ENCODE measurements around the gene ZBTB7A.

The ZBTB7A gene

GRCh38 chr19:4043401-4043800 lies 23.3 kb downstream of the ZBTB7A start:
- POLR2A ChIA-PET: no interaction called here
- Histone ChIP-seq H3K9me3 (ENCODE audit: control insufficient read depth, insufficient read depth, low read depth, low read length) (no peaks in the 10 kb centered on the region), H3K4me1 (ENCODE audit: control insufficient read depth, insufficient read depth, low read length) (no peaks in the 10 kb centered on the region), H3K27ac (ENCODE audit: extremely low read depth, low read depth, low read length) (no peak overlapping the region), H3K36me3 (ENCODE audit: control insufficient read depth in 2 of 2, insufficient read depth in 1 of 2, low read length in 2 of 2) (peaks cover 6 to 12% of the 10 kb centered on the region in 2 experiments; a peak in 2 of 3 replicates), H3K4me3 (ENCODE audit: low read depth, low read length) (no peak overlapping the region)
- CTCF ChIA-PET: interaction anchor here (0.6 kb wide), 1 partner anchor 1581 kb away, joined by 3 read pairs; no protein-coding TSS in a partner anchor
- TF ChIP-seq MYNN (tag by site-specific recombination; IDR thresholded peaks at IDR 0.05; ENCODE audit: borderline replicate concordance): no peak
- no peak for TF ChIP-seq RBAK (tag by site-specific recombination; IDR thresholded peaks at IDR 0.05)
- no peak for TF ChIP-seq ZEB2 (tag by site-specific recombination; IDR thresholded peaks at IDR 0.05)
- no peak for TF ChIP-seq ZNF704 (tag by site-specific recombination; IDR thresholded peaks at IDR 0.05)
- TF ChIP-seq ZNF664 (tag by site-specific recombination; IDR thresholded peaks at IDR 0.05): no peak
- TF ChIP-seq WT1 (tag by site-specific recombination; IDR thresholded peaks at IDR 0.05): no peak

- Histone ChIP-seq H3K9me3 (ENCODE audit: control insufficient read depth, insufficient read depth, low read depth, low read length) (no peaks in the 10 kb centered on the region), H3K4me1 (ENCODE audit: control insufficient read depth, insufficient read depth, low read length) (no peaks in the 10 kb centered on the region), H3K36me3 (ENCODE audit: control insufficient read depth in 2 of 2, insufficient read depth in 1 of 2, low read length in 2 of 2) (peaks cover 5 to 8% of the 10 kb centered on the region in 2 experiments; a peak in 2 of 3 replicates), H3K4me3 (ENCODE audit: low read depth, low read length) (no peak overlapping the region), H3K27ac (ENCODE audit: extremely low read depth, low read depth, low read length) (no peak overlapping the region)
- POLR2A ChIA-PET: no interaction called here
- TF ChIP-seq GLIS1 (tag by site-specific recombination; IDR thresholded peaks at IDR 0.05) (peak; percentile 25; the same call in 1 of the 2 replicates), ZNF530 (tag by site-specific recombination; IDR thresholded peaks at IDR 0.05; ENCODE audit: low read depth) (no peak), HIC1 (tag by site-specific recombination; IDR thresholded peaks at IDR 0.05) (peak; percentile 66)
- CTCF ChIA-PET: no interaction called here
These were observed 24.0 kb downstream of the ZBTB7A start for GRCh38 chr19:4042731-4043082.

DNA sequence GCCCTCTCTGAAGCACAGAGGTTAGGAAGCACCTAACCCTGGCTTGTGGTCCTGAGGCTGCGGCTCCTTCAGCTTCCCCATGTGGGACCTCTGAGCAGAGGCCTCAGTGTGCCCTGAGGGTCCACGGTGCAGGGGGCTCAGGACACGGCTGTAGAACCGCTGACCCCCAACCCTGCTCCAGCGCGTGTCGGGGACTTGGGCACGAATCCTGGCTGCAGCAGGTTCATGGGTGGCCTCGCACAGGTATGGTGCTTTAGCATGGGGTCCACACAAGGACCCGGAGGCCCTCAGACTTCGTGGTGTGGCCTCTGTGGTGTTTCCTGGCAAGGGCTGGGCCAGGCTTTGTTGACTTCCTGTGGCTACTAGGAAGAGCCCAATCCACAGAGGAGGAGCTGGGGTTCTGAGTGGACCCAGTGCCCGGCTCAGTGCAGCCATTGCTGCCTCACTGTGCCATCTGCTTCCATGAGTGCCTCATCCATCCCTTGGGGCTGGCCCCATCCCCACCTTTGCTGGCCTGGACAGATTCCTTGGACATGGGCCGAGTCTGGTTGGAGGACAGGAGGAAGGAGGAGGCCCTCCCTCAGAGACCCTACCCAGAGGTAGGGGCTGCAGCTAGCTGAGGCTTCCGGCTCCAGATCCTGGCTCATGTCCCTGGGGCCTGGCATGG lies 24.5 kb downstream of the ZBTB7A start:
- ChIA-PET POLR2A (no interaction called here), CTCF (no interaction called here)
- no peaks in the 10 kb centered on the region for H3K4me1 ChIP-seq (ENCODE audit: control insufficient read depth, insufficient read depth, low read length)
- no peaks in the 10 kb centered on the region for H3K9me3 ChIP-seq (ENCODE audit: control insufficient read depth, insufficient read depth, low read depth, low read length)
- H3K4me3 ChIP-seq (ENCODE audit: low read depth, low read length): no peak overlapping the region
- peaks cover 5 to 13% of the 10 kb centered on the region in 2 experiments; a peak in 2 of 3 replicates for H3K36me3 ChIP-seq (ENCODE audit: control insufficient read depth in 2 of 2, insufficient read depth in 1 of 2, low read length in 2 of 2)
- H3K27ac ChIP-seq (ENCODE audit: extremely low read depth, low read depth, low read length): no peak overlapping the region
- no peak for TF ChIP-seq YY2 (tag by site-specific recombination; IDR thresholded peaks at IDR 0.05)
- TF ChIP-seq INSM2 (tag by site-specific recombination; IDR thresholded peaks at IDR 0.05): no peak
- no peak for TF ChIP-seq ZNF211 (tag by site-specific recombination; IDR thresholded peaks at IDR 0.05; ENCODE audit: low read depth)
- TF ChIP-seq GLI4 (tag by site-specific recombination; IDR thresholded peaks at IDR 0.05): no peak
- no peak for TF ChIP-seq ZNF37A (tag by site-specific recombination; IDR thresholded peaks at IDR 0.05)
- TF ChIP-seq SALL2 (tag by site-specific recombination; IDR thresholded peaks at IDR 0.05; ENCODE audit: borderline replicate concordance): no peak
- no peak for TF ChIP-seq ZNF302 (tag by site-specific recombination; IDR thresholded peaks at IDR 0.05; ENCODE audit: low read depth)
- TF ChIP-seq ZSCAN16 (tag by site-specific recombination; IDR thresholded peaks at IDR 0.05): no peak
- no peak for TF ChIP-seq ZFP3 (tag by site-specific recombination; IDR thresholded peaks at IDR 0.05; ENCODE audit: low read depth)
- TF ChIP-seq, protein P1, sequence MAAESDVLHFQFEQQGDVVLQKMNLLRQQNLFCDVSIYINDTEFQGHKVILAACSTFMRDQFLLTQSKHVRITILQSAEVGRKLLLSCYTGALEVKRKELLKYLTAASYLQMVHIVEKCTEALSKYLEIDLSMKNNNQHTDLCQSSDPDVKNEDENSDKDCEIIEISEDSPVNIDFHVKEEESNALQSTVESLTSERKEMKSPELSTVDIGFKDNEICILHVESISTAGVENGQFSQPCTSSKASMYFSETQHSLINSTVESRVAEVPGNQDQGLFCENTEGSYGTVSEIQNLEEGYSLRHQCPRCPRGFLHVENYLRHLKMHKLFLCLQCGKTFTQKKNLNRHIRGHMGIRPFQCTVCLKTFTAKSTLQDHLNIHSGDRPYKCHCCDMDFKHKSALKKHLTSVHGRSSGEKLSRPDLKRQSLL (tag by site-specific recombination; IDR thresholded peaks at IDR 0.05): no peak
- TF ChIP-seq RBAK (tag by site-specific recombination; IDR thresholded peaks at IDR 0.05): no peak
- no peak for TF ChIP-seq ZNF707 (tag by site-specific recombination; IDR thresholded peaks at IDR 0.05)
- TF ChIP-seq ZNF26 (tag by site-specific recombination; IDR thresholded peaks at IDR 0.05): no peak
- TF ChIP-seq ZNF596 (tag by site-specific recombination; IDR thresholded peaks at IDR 0.05): no peak
- TF ChIP-seq ZNF548 (tag by site-specific recombination; IDR thresholded peaks at IDR 0.05): no peak
- no peak for TF ChIP-seq ZFP69B (tag by site-specific recombination; IDR thresholded peaks at IDR 0.05)

Data from HEK293 (cell line).